GM23338 (cell line): ENCODE measurements around the gene LDLR. TPM values are rescaled to one million over a fixed set of nuclear protein-coding genes. Genes with fewer than 3 reads are reported as not detected.

ENCODE experiments used
- ATAC-seq: fragments of 200-7000 bp; cut with Tn5 transposase; 3 replicates; pipeline ENCODE4 v1.9.1; 2020
- DNase-seq: peaks from one replicate; pipeline ENCODE4 v3.0.0-alpha.2; 2015; ENCODE audit warnings: low spot score
- H2AFZ ChIP-seq: fragments of 200-600 bp; sonication (generic); 2 replicates; pipeline ENCODE4 v1.8.0; 2016; ENCODE audit warnings: antibody characterized with exemption, mild to moderate bottlenecking, moderate library complexity
- H3F3A ChIP-seq: fragments of 200-600 bp; sonication (generic); replicated peaks from 2 replicates; pipeline ENCODE4 v1.8.0; 2017; ENCODE audit warnings: antibody characterized with exemption, mixed run types, low read depth
- H3K27ac ChIP-seq: fragments of 200-600 bp; sonication (generic); 2 replicates; pipeline ENCODE4 v1.6.1; 2016; ENCODE audit warnings: low read depth
- H3K27me3 ChIP-seq: fragments of 200-600 bp; sonication (generic); 2 replicates; pipeline ENCODE4 v1.8.0; 2016; ENCODE audit warnings: mild to moderate bottlenecking, mixed run types, moderate library complexity; ENCODE audit not compliant: insufficient read depth
- H3K36me3 ChIP-seq: fragments of 200-600 bp; sonication (generic); 2 replicates; pipeline ENCODE4 v1.8.0; 2016; ENCODE audit warnings: mild to moderate bottlenecking; ENCODE audit not compliant: insufficient read depth
- H3K4me1 ChIP-seq: fragments of 200-600 bp; sonication (generic); 2 replicates; pipeline ENCODE4 v1.8.0; 2016; ENCODE audit warnings: mild to moderate bottlenecking, moderate library complexity; ENCODE audit not compliant: insufficient read depth
- H3K4me2 ChIP-seq: fragments of 200-600 bp; sonication (generic); 2 replicates; pipeline ENCODE4 v1.7.1; 2017; ENCODE audit warnings: mixed run types
- H3K4me3 ChIP-seq: fragments of 200-600 bp; sonication (generic); 2 replicates; pipeline ENCODE4 v1.6.1; 2016; ENCODE audit warnings: mixed run types
- H3K79me2 ChIP-seq: fragments of 200-600 bp; sonication (generic); replicated peaks from 2 replicates; pipeline ENCODE4 v1.8.0; 2017; ENCODE audit warnings: mild to moderate bottlenecking; ENCODE audit not compliant: insufficient read depth
- H3K9me2 ChIP-seq: fragments of 200-600 bp; sonication (generic); 2 replicates; pipeline ENCODE4 v1.8.0; 2017; ENCODE audit not compliant: insufficient read depth
- H4K20me1 ChIP-seq: fragments of 200-600 bp; sonication (generic); replicated peaks from 2 replicates; pipeline ENCODE4 v1.8.0; 2017; ENCODE audit warnings: mild to moderate bottlenecking; ENCODE audit not compliant: insufficient read depth
- H3K27ac Mint-ChIP-seq: 2 replicates; pipeline ENCODE4 v1.8.0; 2020; ENCODE audit warnings: inconsistent platforms, mild to moderate bottlenecking, moderate library complexity, mixed read lengths
- H3K27me3 Mint-ChIP-seq: 3 replicates; pipeline ENCODE4 v1.8.0; 2022; ENCODE audit warnings: low read depth, mild to moderate bottlenecking, moderate library complexity, mixed read lengths, inconsistent platforms; ENCODE audit not compliant: insufficient read depth, poor library complexity
- H3K36me3 Mint-ChIP-seq: 3 replicates; pipeline ENCODE4 v1.8.0; 2021; ENCODE audit warnings: low read depth, mild to moderate bottlenecking, inconsistent platforms, moderate library complexity, mixed read lengths
- H3K4me1 Mint-ChIP-seq: 3 replicates; pipeline ENCODE4 v1.8.0; 2020; ENCODE audit warnings: mild to moderate bottlenecking, inconsistent platforms, mixed read lengths
- H3K4me3 Mint-ChIP-seq: 3 replicates; pipeline ENCODE4 v1.8.0; 2021; ENCODE audit warnings: moderate library complexity, mild to moderate bottlenecking, inconsistent platforms, mixed read lengths
- H3K9me3 Mint-ChIP-seq: 3 replicates; pipeline ENCODE4 v1.8.0; 2020; ENCODE audit warnings: moderate library complexity, mild to moderate bottlenecking, inconsistent platforms, mixed read lengths
- CREB1 ChIP-seq: fragments of 250-450 bp; sonication (Bioruptor Pico); IDR thresholded peaks from 2 replicates; pipeline ENCODE4 v1.5.0; 2020; ENCODE audit warnings: low read depth, mild to moderate bottlenecking, moderate library complexity
- CTCF ChIP-seq, 2 experiments: fragments of 200-600 bp in 1 of 2; sonication (generic) in 1 of 2; conservative IDR thresholded peaks; 2 replicates each; pipeline versions ENCODE4 v1.5.1 to v1.6.1; 2016 to 2017; ENCODE audit warnings: antibody characterized with exemption in 2 of 2, low read depth in 2 of 2, mild to moderate bottlenecking in 2 of 2, moderate library complexity in 1 of 2
- EZH2 ChIP-seq: fragments of 200-600 bp; sonication (generic); IDR thresholded peaks from one replicate; pipeline ENCODE4 v1.8.0; 2017; ENCODE audit warnings: antibody characterized with exemption, mild to moderate bottlenecking, low read depth; ENCODE audit not compliant: unreplicated experiment
- JUNB ChIP-seq: IDR thresholded peaks from one replicate; pipeline ENCODE4 v1.6.1; 2016; ENCODE audit warnings: antibody characterized with exemption; ENCODE audit not compliant: unreplicated experiment
- NANOG ChIP-seq: IDR thresholded peaks from 2 replicates; pipeline ENCODE4 v1.6.1; 2016; ENCODE audit warnings: antibody characterized with exemption, borderline replicate concordance
- POLR2AphosphoS5 ChIP-seq: IDR thresholded peaks from 2 replicates; pipeline ENCODE4 v1.6.1; 2016; ENCODE audit warnings: antibody characterized with exemption, low read depth
- REST ChIP-seq: IDR thresholded peaks from one replicate; pipeline ENCODE4 v1.6.1; 2018; ENCODE audit warnings: antibody characterized with exemption; ENCODE audit not compliant: unreplicated experiment
- STAT1 ChIP-seq: IDR thresholded peaks from one replicate; pipeline ENCODE4 v1.6.1; 2016; ENCODE audit warnings: antibody characterized with exemption; ENCODE audit not compliant: unreplicated experiment
- ZNF114 ChIP-seq: fragments of 250-450 bp; sonication (Bioruptor Pico); IDR thresholded peaks from 2 replicates; pipeline ENCODE4 v1.5.0; 2020; ENCODE audit warnings: mild to moderate bottlenecking, moderate library complexity
- ZNF331 ChIP-seq: fragments of 250-450 bp; sonication (Bioruptor Pico); IDR thresholded peaks from 2 replicates; pipeline ENCODE4 v1.5.0; 2020; ENCODE audit warnings: low read depth, mild to moderate bottlenecking, moderate library complexity
- polyA plus RNA-seq: library from polyadenylated mRNA; unstranded; fragments of >200 nt; fragmentation: Nextera tagmentation; extraction: Ambion mirVana; gene quantifications from 2 replicates; pipeline ENCODE4 v1.2.1, GENCODE V29; 2016
- total RNA-seq: library from RNA; depleted of rRNA; stranded (reverse); fragments of >200 nt; shearing (Covaris generic); gene quantifications from 2 replicates; pipeline ENCODE4 v1.2.3, GENCODE V29; 2014

Gene LDLR
- total and polyA plus RNA-seq, 2 experiments from 2014 or later: 57.6 to 180 TPM

GRCh38 chr19:11093689-11094238, 4.5 kb downstream of the LDLR start:
- H3K4me2 ChIP-seq: peak overlapping the region; percentile 93; the same call in 1 of the 2 replicates
- H3K4me1 ChIP-seq: peaks cover 42% of the 10 kb centered on the region
- peaks cover 92% of the 10 kb centered on the region for H3K79me2 ChIP-seq
- H3K9me2 ChIP-seq: no peaks in the 10 kb centered on the region
- peak overlapping the region; percentile 28; the same call in 1 of the 2 replicates for H3K4me3 ChIP-seq
- Mint-ChIP-seq H3K4me1 (peaks cover 33% of the 10 kb centered on the region), H3K27me3 (peaks cover 10% of the 10 kb centered on the region), H3K4me3 (no peak overlapping the region), H3K9me3 (no peaks in the 10 kb centered on the region; the same call in 2 of the 3 replicates), H3K27ac (peak overlapping the region; percentile 72; the same call in 1 of the 2 replicates), H3K36me3 (peaks cover 71% of the 10 kb centered on the region)
- no peaks in the 10 kb centered on the region for H3K27me3 ChIP-seq
- H3F3A ChIP-seq: peaks cover 52% of the 10 kb centered on the region
- DNase-seq (no peak), ATAC-seq (no peak)
- no peak overlapping the region for H2AFZ ChIP-seq
- H3K27ac ChIP-seq: peak overlapping the region; percentile 88
- TF ChIP-seq JUNB (no peak), NANOG (no peak), REST (no peak), CTCF (conservative IDR thresholded peaks at IDR 0.05; ENCODE audit: low read depth in 2 of 2) (no peak), STAT1 (no peak), POLR2AphosphoS5 (no peak)
- peaks cover 82% of the 10 kb centered on the region for H4K20me1 ChIP-seq
- peaks cover 68% of the 10 kb centered on the region for H3K36me3 ChIP-seq

- H3K4me1 Mint-ChIP-seq: peaks cover 30% of the 10 kb centered on the region
- DNase-seq: no peak
- Histone ChIP-seq H3K36me3 (peaks cover 75% of the 10 kb centered on the region), H3F3A (peaks cover 57% of the 10 kb centered on the region), H3K79me2 (peaks cover 97% of the 10 kb centered on the region), H3K27me3 (no peaks in the 10 kb centered on the region), H3K4me3 (no peak overlapping the region), H3K9me2 (no peaks in the 10 kb centered on the region), H3K4me2 (peak overlapping the region; percentile 51; the same call in 1 of the 2 replicates), H3K4me1 (peaks cover 41% of the 10 kb centered on the region), H4K20me1 (peaks cover 89% of the 10 kb centered on the region), H3K27ac (peak overlapping the region; percentile 88), H2AFZ (no peak overlapping the region)
- H3K27ac Mint-ChIP-seq: peak overlapping the region; percentile 51; the same call in 1 of the 2 replicates
- peaks cover 79% of the 10 kb centered on the region for H3K36me3 Mint-ChIP-seq
- no peaks in the 10 kb centered on the region; the same call in 2 of the 3 replicates for H3K9me3 Mint-ChIP-seq
- peaks cover 8% of the 10 kb centered on the region for H3K27me3 Mint-ChIP-seq
- no peak overlapping the region; the same call in 2 of the 3 replicates for H3K4me3 Mint-ChIP-seq
- ATAC-seq: no peak
- TF ChIP-seq STAT1 (no peak), CREB1 (CRISPR knock-in tag) (no peak), ZNF114 (CRISPR knock-in tag) (no peak), ZNF331 (CRISPR knock-in tag) (no peak), EZH2 (no peak), NANOG (no peak)
These were observed 5.2 kb downstream of the LDLR start for GRCh38 chr19:11094520-11094894.
